Effector memory CD8-positive, alpha-beta T cell (primary cell): ENCODE measurements around the gene OR5A1.
A peak's percentile ranks its signal among the peaks of the same experiment; 100 is the strongest.
"Not testable (repeated sequence)": the region's sequence is repeated elsewhere in the genome, so short reads cannot be mapped to it uniquely, and the experiment has no call there.

Source experiments
- ATAC-seq: fragments of 150-1000 bp; cut with Tn5 transposase; replicated peaks from 2 replicates; pipeline ENCODE4 v1.10.0; 2021; ENCODE audit warnings: mild to moderate bottlenecking, moderate library complexity
- DNase-seq, 3 experiments: peaks; one replicate each; pipeline ENCODE4 v3.0.0; 2021
- H3K27ac Mint-ChIP-seq, 2 donors: one replicate each; pipeline ENCODE4 v1.8.0; 2022; ENCODE audit warnings: mild to moderate bottlenecking in 2 of 2, mixed read lengths in 2 of 2, moderate library complexity in 2 of 2
- H3K27me3 Mint-ChIP-seq, 2 donors: one replicate each; pipeline ENCODE4 v1.8.0; 2022; ENCODE audit warnings: mixed read lengths in 2 of 2
- H3K36me3 Mint-ChIP-seq: one replicate; pipeline ENCODE4 v1.8.0; 2022; ENCODE audit warnings: mild to moderate bottlenecking, moderate library complexity, mixed read lengths; ENCODE audit not compliant: insufficient read depth
- H3K4me1 Mint-ChIP-seq, 2 donors: one replicate each; pipeline ENCODE4 v1.8.0; 2022; ENCODE audit warnings: low read depth in 2 of 2, mixed read lengths in 2 of 2
- H3K4me3 Mint-ChIP-seq, 2 donors: one replicate each; pipeline ENCODE4 v1.8.0; 2022; ENCODE audit warnings: mild to moderate bottlenecking in 2 of 2, mixed read lengths in 2 of 2, moderate library complexity in 2 of 2
- H3K9me3 Mint-ChIP-seq, 2 donors: one replicate each; pipeline ENCODE4 v1.8.0; 2022; ENCODE audit warnings: mixed read lengths in 2 of 2

OR5A1 gene

DNA sequence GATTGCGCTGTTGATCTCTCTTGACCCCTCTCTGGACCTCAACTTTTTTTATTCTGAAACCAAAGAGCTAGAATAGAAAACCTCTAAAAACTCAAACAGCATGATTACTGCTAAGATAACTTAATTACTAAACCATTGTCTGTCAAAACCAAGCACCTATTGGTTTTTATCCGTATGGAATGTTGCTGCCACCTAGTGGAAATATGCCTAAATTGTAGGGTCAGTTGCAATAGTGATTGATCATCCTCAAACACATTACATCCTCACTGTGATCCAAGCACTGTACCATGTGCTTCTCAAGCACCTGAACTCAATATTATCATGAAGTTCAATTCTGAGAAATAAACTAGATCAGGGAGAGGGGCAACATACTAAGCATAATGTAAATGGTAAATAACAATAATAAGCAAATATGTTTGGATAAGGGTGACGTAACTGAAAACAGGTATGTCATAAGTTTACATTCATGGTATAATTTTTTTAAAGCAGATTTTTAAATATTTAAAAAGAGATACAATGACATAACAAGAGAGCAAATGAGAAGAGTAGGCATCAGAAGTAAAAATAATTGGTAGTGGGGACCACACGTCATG is 6.2 kb upstream of the OR5A1 start:
- ATAC-seq (peak; percentile 64), DNase-seq (peak; percentile 34 to 40 (median 35))
- Mint-ChIP-seq H3K36me3 (no peaks in the 10 kb centered on the region), H3K27ac (no peak overlapping the region), H3K4me1 (no peaks in the 10 kb centered on the region), H3K9me3 (no peaks in the 10 kb centered on the region), H3K27me3 (peaks cover 25 to 33% of the 10 kb centered on the region in 2 donors), H3K4me3 (no peak overlapping the region)

- H3K27me3 Mint-ChIP-seq, result peaks cover 24 to 25% of the 10 kb centered on the region in 2 donors
- no peaks in the 10 kb centered on the region for H3K4me1 Mint-ChIP-seq
- no peak overlapping the region for H3K27ac Mint-ChIP-seq
- no peak for ATAC-seq
- H3K9me3 Mint-ChIP-seq, result no peaks in the 10 kb centered on the region
- H3K4me3 Mint-ChIP-seq, result no peak overlapping the region
- DNase-seq, result no peak
- peaks cover 4% of the 10 kb centered on the region for H3K36me3 Mint-ChIP-seq
These were observed 1.5 kb downstream of the OR5A1 start for GRCh38 chr11:59437770-59438169.

- ATAC-seq, H3K9me3 Mint-ChIP-seq, H3K4me1 Mint-ChIP-seq, H3K27ac Mint-ChIP-seq, DNase-seq, H3K4me3 Mint-ChIP-seq, H3K36me3 Mint-ChIP-seq: not testable (repeated sequence)
- H3K27me3 Mint-ChIP-seq, result peaks cover 25 to 27% of the 10 kb centered on the region in 2 donors
These were observed 9.4 kb downstream of the OR5A1 start for GRCh38 chr11:59445624-59446023.

- no peaks in the 10 kb centered on the region for H3K36me3 Mint-ChIP-seq
- H3K9me3 Mint-ChIP-seq, result no peaks in the 10 kb centered on the region
- no peak overlapping the region for H3K4me3 Mint-ChIP-seq
- H3K27me3 Mint-ChIP-seq, result peaks cover 15 to 22% of the 10 kb centered on the region in 2 donors
- H3K27ac Mint-ChIP-seq, result no peak overlapping the region
- DNase-seq (no peak), ATAC-seq (no peak)
- H3K4me1 Mint-ChIP-seq, result no peaks in the 10 kb centered on the region
These were observed 12.2 kb downstream of the OR5A1 start for GRCh38 chr11:59448484-59448883.

DNA sequence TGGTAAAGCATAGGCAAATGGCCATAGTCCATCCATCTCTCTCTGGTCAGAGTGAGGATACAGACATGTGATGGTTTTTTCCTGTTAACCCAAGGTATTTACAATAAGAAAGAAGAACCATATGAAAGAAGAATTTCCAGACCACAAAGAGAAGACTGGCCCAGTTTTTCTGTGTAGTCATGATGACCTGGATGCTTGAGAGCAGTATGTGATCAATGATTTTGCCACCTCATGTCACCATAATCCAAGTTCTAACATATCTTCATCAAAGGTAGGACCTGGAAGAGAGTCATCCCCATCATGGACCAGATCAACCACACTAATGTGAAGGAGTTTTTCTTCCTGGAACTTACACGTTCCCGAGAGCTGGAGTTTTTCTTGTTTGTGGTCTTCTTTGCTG is 20.4 kb downstream of the OR5A1 start, which contains the start of gene OR4D6:
Gene OR4D6 (plus strand): TSS at position 301 of the 400 bp plus-strand sequence. CDS start 0 bp downstream, at position 301.
- peaks cover 32 to 51% of the 10 kb centered on the region in 2 donors for H3K27me3 Mint-ChIP-seq
- no peaks in the 10 kb centered on the region for H3K36me3 Mint-ChIP-seq
- no peaks in the 10 kb centered on the region for H3K4me1 Mint-ChIP-seq
- no peaks in the 10 kb centered on the region for H3K9me3 Mint-ChIP-seq
- H3K27ac Mint-ChIP-seq, result no peak within 1 kb of the TSS
- no peak within 1 kb of the TSS for H3K4me3 Mint-ChIP-seq
- no peak for ATAC-seq
- no peak for DNase-seq

- ATAC-seq, result no peak
- Mint-ChIP-seq H3K27ac (no peak overlapping the region), H3K4me1 (no peaks in the 10 kb centered on the region), H3K4me3 (no peak overlapping the region), H3K36me3 (no peaks in the 10 kb centered on the region), H3K9me3 (no peaks in the 10 kb centered on the region), H3K27me3 (peaks cover 51 to 57% of the 10 kb centered on the region in 2 donors)
- DNase-seq, result no peak
These were observed 23.6 kb downstream of the OR5A1 start for GRCh38 chr11:59459916-59460315.

DNA sequence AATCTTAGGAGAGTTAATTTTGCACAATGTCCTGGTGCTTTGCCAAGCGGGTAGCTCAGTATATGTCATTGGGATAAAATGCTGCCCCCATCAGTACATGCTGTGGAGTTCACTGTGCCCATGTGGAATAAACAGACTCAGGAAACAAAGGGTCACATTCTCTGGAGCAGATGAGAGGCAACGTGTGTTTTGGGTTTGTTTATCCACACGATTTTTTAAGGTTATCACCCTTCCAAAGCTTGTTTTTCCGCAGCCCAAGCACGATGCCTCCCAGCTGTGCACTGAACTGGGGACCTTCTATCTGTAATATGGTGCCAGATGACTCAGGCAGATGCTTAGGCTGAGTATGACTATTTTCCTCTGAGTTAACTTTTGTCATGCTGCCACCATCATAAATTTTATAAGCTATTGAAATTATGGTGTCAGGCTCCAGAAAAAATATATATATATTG is 26.9 kb downstream of the OR5A1 start:
- Mint-ChIP-seq H3K27ac (no peak overlapping the region), H3K4me3 (no peak overlapping the region), H3K36me3 (no peaks in the 10 kb centered on the region), H3K9me3 (peaks cover 0 to 1% of the 10 kb centered on the region in 2 donors), H3K27me3 (peaks cover 29 to 57% of the 10 kb centered on the region in 2 donors), H3K4me1 (no peaks in the 10 kb centered on the region)
- ATAC-seq, result no peak
- no peak for DNase-seq

GRCh38 chr11:59473015-59473414 is 36.7 kb downstream of the OR5A1 start, which contains the start of gene OR4D10:
OR4D10 (plus strand) TSS chr11:59473315; CDS start chr11:59477430, 4,115 bp downstream.
- no peak for DNase-seq
- ATAC-seq, result no peak
- Mint-ChIP-seq H3K36me3 (no peaks in the 10 kb centered on the region), H3K9me3 (no peaks in the 10 kb centered on the region), H3K4me3 (no peak within 1 kb of the TSS), H3K27me3 (peaks cover 46 to 66% of the 10 kb centered on the region in 2 donors), H3K4me1 (no peaks in the 10 kb centered on the region), H3K27ac (no peak within 1 kb of the TSS)

- H3K4me3 Mint-ChIP-seq, result no peak overlapping the region
- no peak for DNase-seq
- no peak for ATAC-seq
- H3K36me3 Mint-ChIP-seq, result no peaks in the 10 kb centered on the region
- H3K27me3 Mint-ChIP-seq, result peaks cover 48 to 59% of the 10 kb centered on the region in 2 donors
- no peak overlapping the region for H3K27ac Mint-ChIP-seq
- H3K4me1 Mint-ChIP-seq, result no peaks in the 10 kb centered on the region
- H3K9me3 Mint-ChIP-seq, result no peaks in the 10 kb centered on the region
These were observed 38.9 kb downstream of the OR5A1 start for GRCh38 chr11:59475176-59475575.

GRCh38 chr11:59479906-59480305 is 43.6 kb downstream of the OR5A1 start:
- ATAC-seq, result no peak
- Mint-ChIP-seq H3K9me3 (no peaks in the 10 kb centered on the region), H3K4me3 (no peak overlapping the region)

DNA sequence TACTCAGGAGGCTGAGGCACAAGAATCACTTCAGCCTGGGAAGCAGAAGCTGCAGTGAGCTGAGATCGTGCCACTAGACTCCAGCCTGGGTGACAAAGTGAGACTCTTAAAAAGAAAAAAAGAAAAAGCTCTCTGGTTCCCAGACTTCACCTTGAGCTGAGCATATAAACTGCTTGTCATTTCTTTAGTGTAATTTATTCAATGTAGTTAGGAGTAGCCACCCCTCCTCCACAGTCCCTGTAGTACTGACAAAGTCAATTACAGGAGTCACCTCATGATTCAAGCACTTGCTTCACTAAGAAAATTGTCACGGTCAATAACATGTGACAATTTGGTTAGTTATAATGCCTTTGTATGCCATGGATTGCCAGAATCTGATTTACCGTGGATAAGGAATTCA is 44.1 kb downstream of the OR5A1 start:
- H3K27ac Mint-ChIP-seq, result no peak overlapping the region
- ATAC-seq (no peak), DNase-seq (no peak)
- H3K9me3 Mint-ChIP-seq, result no peaks in the 10 kb centered on the region
- peaks cover 24 to 34% of the 10 kb centered on the region in 2 donors for H3K27me3 Mint-ChIP-seq
- H3K4me1 Mint-ChIP-seq, result no peaks in the 10 kb centered on the region
- no peaks in the 10 kb centered on the region for H3K36me3 Mint-ChIP-seq
- H3K4me3 Mint-ChIP-seq, result no peak overlapping the region

More at GRCh38 chr11:59479906-59480305, 43.6 kb downstream of the OR5A1 start:
- DNase-seq, result no peak
- no peak overlapping the region for H3K27ac Mint-ChIP-seq
- peaks cover 28 to 37% of the 10 kb centered on the region in 2 donors for H3K27me3 Mint-ChIP-seq
- no peaks in the 10 kb centered on the region for H3K36me3 Mint-ChIP-seq
- no peaks in the 10 kb centered on the region for H3K4me1 Mint-ChIP-seq
